Loucy (cell line): Measurements from ENCODE around the gene LACTB.

Experiments
- H2AFZ ChIP-seq: fragments of 200-600 bp; sonication (generic); 2 replicates; pipeline ENCODE4 v1.6.0; 2016; ENCODE audit warnings: antibody characterized with exemption, mild to moderate bottlenecking, low read length, moderate library complexity
- H3F3A ChIP-seq: fragments of 200-600 bp; 2 replicates; pipeline ENCODE4 v1.6.0; 2016; ENCODE audit warnings: antibody characterized with exemption, low read depth, mild to moderate bottlenecking
- H3K27me3 ChIP-seq: fragments of 200-600 bp; sonication (generic); 2 replicates; pipeline ENCODE4 v1.6.1; 2014; ENCODE audit warnings: low read length, mild to moderate bottlenecking; ENCODE audit not compliant: insufficient read depth, poor library complexity, severe bottlenecking
- H3K36me3 ChIP-seq: fragments of 200-600 bp; sonication (generic); 2 replicates; pipeline ENCODE4 v1.6.1; 2016; ENCODE audit warnings: low read length; ENCODE audit not compliant: insufficient read depth
- H3K4me1 ChIP-seq: fragments of 200-600 bp; sonication (generic); 2 replicates; pipeline ENCODE4 v1.5.1; 2014; ENCODE audit warnings: low read length, mild to moderate bottlenecking; ENCODE audit not compliant: insufficient read depth, poor library complexity, severe bottlenecking
- H3K4me2 ChIP-seq: fragments of 200-600 bp; sonication (generic); 2 replicates; pipeline ENCODE4 v1.6.0; 2014; ENCODE audit warnings: antibody characterized with exemption, low read length, low read depth, mild to moderate bottlenecking; ENCODE audit not compliant: poor library complexity, severe bottlenecking
- H3K4me3 ChIP-seq: fragments of 200-600 bp; sonication (generic); 2 replicates; pipeline ENCODE4 v1.5.1; 2014; ENCODE audit warnings: low read length, mild to moderate bottlenecking, mixed read lengths; ENCODE audit not compliant: poor library complexity, severe bottlenecking
- H3K79me2 ChIP-seq: fragments of 200-600 bp; sonication (generic); 2 replicates; pipeline ENCODE4 v1.6.1; 2014; ENCODE audit warnings: low read length; ENCODE audit not compliant: insufficient read depth
- H3K9ac ChIP-seq: fragments of 200-600 bp; sonication (generic); 2 replicates; pipeline ENCODE4 v1.6.0; 2014; ENCODE audit warnings: mild to moderate bottlenecking, low read depth, low read length, moderate library complexity; ENCODE audit not compliant: poor library complexity, severe bottlenecking
- H3K9me2 ChIP-seq: fragments of 200-600 bp; sonication (generic); replicated peaks from 2 replicates; pipeline ENCODE4 v1.6.1; 2016; ENCODE audit warnings: low read depth, low read length, mixed read lengths
- H3K9me3 ChIP-seq: fragments of 200-600 bp; sonication (generic); 2 replicates; pipeline ENCODE4 v1.6.1; 2014; ENCODE audit warnings: mild to moderate bottlenecking, antibody characterized with exemption, low read length, low read depth; ENCODE audit not compliant: insufficient read depth
- H4K20me1 ChIP-seq: fragments of 200-600 bp; sonication (generic); 2 replicates; pipeline ENCODE4 v1.6.0; 2014; ENCODE audit warnings: antibody characterized with exemption, low read length, mild to moderate bottlenecking; ENCODE audit not compliant: insufficient read depth, poor library complexity, severe bottlenecking
- CTCF ChIP-seq: fragments of 200-600 bp; sonication (generic); conservative IDR thresholded peaks from 2 replicates; pipeline ENCODE4 v1.5.1; 2014; ENCODE audit warnings: mild to moderate bottlenecking, antibody characterized with exemption, low read length
- EZH2phosphoT487 ChIP-seq: fragments of 200-600 bp; IDR thresholded peaks from 2 replicates; pipeline ENCODE4 v1.6.1; 2018; ENCODE audit warnings: antibody characterized with exemption, mild to moderate bottlenecking, moderate library complexity, borderline replicate concordance

LACTB gene

GRCh38 chr15:63133786-63134185 lies 12.1 kb downstream of the LACTB start:
- H3K4me2 ChIP-seq = no peak overlapping the region

GRCh38 chr15:63134245-63134985 lies 12.8 kb downstream of the LACTB start:
- H3K4me2 ChIP-seq = no peak overlapping the region
- H3K36me3 ChIP-seq = peaks cover 5% of the 10 kb centered on the region; the same call in 1 of the 2 replicates
- H3K9me2 ChIP-seq = no peaks in the 10 kb centered on the region
- no peaks in the 10 kb centered on the region for H3K4me1 ChIP-seq
- no peaks in the 10 kb centered on the region for H3K27me3 ChIP-seq
- no peak overlapping the region for H3K9ac ChIP-seq
- no peaks in the 10 kb centered on the region for H3K9me3 ChIP-seq
- H4K20me1 ChIP-seq = no peaks in the 10 kb centered on the region
- H3K79me2 ChIP-seq = no peaks in the 10 kb centered on the region
- H3K4me3 ChIP-seq = no peak overlapping the region
- no peak overlapping the region for H2AFZ ChIP-seq
- no peak for TF ChIP-seq EZH2phosphoT487
- no peak for TF ChIP-seq CTCF
- H3F3A ChIP-seq = no peaks in the 10 kb centered on the region

More at GRCh38 chr15:63133786-63134185, 12.1 kb downstream of the LACTB start:
- Histone ChIP-seq H3F3A (no peaks in the 10 kb centered on the region), H4K20me1 (no peaks in the 10 kb centered on the region), H3K9me2 (no peaks in the 10 kb centered on the region), H2AFZ (no peak overlapping the region), H3K4me1 (no peaks in the 10 kb centered on the region), H3K79me2 (no peaks in the 10 kb centered on the region), H3K9ac (no peak overlapping the region), H3K9me3 (no peaks in the 10 kb centered on the region), H3K36me3 (peaks cover 5% of the 10 kb centered on the region; the same call in 1 of the 2 replicates), H3K27me3 (no peaks in the 10 kb centered on the region), H3K4me3 (no peak overlapping the region)
- TF ChIP-seq CTCF = no peak

- H3K4me2 ChIP-seq = no peak overlapping the region
- H3K27me3 ChIP-seq = no peaks in the 10 kb centered on the region
- no peaks in the 10 kb centered on the region for H3K9me3 ChIP-seq
- H3K9ac ChIP-seq = no peak overlapping the region
- no peaks in the 10 kb centered on the region for H3K79me2 ChIP-seq
- no peaks in the 10 kb centered on the region for H3F3A ChIP-seq
- no peak overlapping the region for H2AFZ ChIP-seq
- H3K36me3 ChIP-seq = peaks cover 5% of the 10 kb centered on the region; the same call in 1 of the 2 replicates
- TF ChIP-seq CTCF (no peak), EZH2phosphoT487 (no peak)
- H3K4me1 ChIP-seq = no peaks in the 10 kb centered on the region
- no peaks in the 10 kb centered on the region for H4K20me1 ChIP-seq
- no peaks in the 10 kb centered on the region for H3K9me2 ChIP-seq
- no peak overlapping the region for H3K4me3 ChIP-seq
These were observed 13.6 kb downstream of the LACTB start for GRCh38 chr15:63135281-63135680.
